ENCODE results near the gene BPI.

BPI gene

DNA sequence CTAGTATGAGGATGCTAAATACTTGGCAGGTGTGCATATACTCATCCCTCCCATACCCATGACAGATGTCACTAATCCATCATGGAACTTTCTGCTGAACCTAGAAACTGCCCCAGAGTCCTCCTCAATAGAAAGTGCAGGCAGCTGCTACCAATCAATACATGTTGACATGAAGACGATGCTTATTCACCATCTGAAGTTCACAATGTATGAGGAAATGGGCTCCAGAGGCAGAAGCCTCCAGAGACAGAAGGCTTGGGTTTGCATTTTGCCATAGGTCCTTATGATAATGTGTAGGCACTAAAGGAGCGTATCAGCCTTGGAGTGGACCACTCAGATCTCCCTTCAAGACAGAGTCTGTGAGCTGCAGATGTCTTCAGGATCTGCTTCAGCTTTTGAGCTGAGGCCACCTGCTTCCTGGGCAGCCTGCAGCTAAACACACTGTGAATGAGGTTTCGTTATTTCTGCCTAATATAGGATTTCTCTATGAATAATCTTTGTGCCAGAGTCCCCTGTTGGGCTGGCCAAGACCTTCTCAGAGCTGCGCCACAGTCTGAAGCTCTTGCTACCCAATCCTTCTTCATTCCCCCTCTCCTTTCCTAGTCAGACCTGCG lies 35.9 kb upstream of the BPI start:
- POLR2A ChIA-PET: no interaction called here

DNA sequence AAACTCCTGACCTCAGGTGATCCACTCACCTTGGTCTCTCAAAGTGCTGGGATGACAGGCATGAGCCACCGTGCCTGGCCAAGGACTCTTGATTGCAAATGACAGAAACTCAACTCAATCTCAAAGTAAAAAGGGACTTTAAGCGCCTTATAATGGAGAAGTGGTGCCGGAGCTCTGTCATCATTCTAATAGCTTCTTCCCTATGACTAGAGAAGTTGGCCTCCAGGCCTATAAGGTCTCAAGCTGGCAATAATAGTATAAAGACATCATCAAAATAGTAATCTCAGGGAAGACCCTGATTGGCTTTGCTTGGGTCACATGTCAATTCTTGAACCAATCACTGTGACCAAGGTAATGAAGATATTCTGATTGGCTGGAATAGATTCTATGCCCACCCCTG lies 34.9 kb upstream of the BPI start:
- ChIA-PET CTCF (interaction anchor here (1.0 to 1.3 kb wide), 2 partner anchors 10 to 196 kb away, joined by 3 read pairs; no protein-coding TSS in a partner anchor), POLR2A (no interaction called here)

More for the DNA sequence above, 35.9 kb upstream of the BPI start:
- DNase-seq (ENCODE audit: low read depth, low spot score): no peak
- TF ChIP-seq, protein P1, sequence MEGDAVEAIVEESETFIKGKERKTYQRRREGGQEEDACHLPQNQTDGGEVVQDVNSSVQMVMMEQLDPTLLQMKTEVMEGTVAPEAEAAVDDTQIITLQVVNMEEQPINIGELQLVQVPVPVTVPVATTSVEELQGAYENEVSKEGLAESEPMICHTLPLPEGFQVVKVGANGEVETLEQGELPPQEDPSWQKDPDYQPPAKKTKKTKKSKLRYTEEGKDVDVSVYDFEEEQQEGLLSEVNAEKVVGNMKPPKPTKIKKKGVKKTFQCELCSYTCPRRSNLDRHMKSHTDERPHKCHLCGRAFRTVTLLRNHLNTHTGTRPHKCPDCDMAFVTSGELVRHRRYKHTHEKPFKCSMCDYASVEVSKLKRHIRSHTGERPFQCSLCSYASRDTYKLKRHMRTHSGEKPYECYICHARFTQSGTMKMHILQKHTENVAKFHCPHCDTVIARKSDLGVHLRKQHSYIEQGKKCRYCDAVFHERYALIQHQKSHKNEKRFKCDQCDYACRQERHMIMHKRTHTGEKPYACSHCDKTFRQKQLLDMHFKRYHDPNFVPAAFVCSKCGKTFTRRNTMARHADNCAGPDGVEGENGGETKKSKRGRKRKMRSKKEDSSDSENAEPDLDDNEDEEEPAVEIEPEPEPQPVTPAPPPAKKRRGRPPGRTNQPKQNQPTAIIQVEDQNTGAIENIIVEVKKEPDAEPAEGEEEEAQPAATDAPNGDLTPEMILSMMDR (IDR thresholded peaks at IDR 0.05; ENCODE audit: insufficient read depth, low read length, missing control alignments): no peak
- no peak overlapping the region for H3K4me3 ChIP-seq (ENCODE audit: low read depth, low read length)
- CTCF ChIA-PET: no interaction called here

DNA sequence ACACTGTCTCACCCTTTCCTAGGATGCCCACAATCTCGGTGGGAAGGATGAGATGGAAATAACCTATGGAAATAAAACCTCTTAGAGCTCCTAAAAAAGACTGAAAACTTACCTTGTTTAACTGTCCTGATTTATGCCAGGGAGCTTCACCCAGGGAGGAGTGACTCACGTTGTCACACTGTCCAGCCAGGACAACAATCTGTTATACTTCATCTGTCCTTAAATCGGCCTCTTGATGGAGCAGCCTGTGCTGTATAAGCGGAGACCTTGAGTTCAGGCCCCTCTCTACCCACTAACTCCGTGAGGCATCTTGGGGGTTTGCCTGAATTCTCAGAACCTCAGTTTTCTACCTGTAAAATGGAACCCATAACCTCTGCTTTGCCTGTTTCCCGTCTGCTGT lies 34.2 kb upstream of the BPI start:
- no peak overlapping the region for H3K4me3 ChIP-seq (ENCODE audit: low read depth, low read length)
- POLR2A ChIA-PET: no interaction called here
- CTCF ChIA-PET: interaction anchor here (0.9 to 1.3 kb wide), 3 partner anchors 11 to 197 kb away, joined by 3 to 4 read pairs (median 3); partner anchors contain the start of gene BPI
- DNase-seq (ENCODE audit: low read depth, low spot score): no peak
- TF ChIP-seq, protein P1 (IDR thresholded peaks at IDR 0.05; ENCODE audit: insufficient read depth, low read length, missing control alignments): no peak

More for the DNA sequence above, 34.9 kb upstream of the BPI start:
- TF ChIP-seq, protein P1 (IDR thresholded peaks at IDR 0.05; ENCODE audit: insufficient read depth, low read length, missing control alignments): no peak
- no peak for DNase-seq (ENCODE audit: low read depth, low spot score)
- H3K4me3 ChIP-seq (ENCODE audit: low read depth, low read length): no peak overlapping the region

DNA sequence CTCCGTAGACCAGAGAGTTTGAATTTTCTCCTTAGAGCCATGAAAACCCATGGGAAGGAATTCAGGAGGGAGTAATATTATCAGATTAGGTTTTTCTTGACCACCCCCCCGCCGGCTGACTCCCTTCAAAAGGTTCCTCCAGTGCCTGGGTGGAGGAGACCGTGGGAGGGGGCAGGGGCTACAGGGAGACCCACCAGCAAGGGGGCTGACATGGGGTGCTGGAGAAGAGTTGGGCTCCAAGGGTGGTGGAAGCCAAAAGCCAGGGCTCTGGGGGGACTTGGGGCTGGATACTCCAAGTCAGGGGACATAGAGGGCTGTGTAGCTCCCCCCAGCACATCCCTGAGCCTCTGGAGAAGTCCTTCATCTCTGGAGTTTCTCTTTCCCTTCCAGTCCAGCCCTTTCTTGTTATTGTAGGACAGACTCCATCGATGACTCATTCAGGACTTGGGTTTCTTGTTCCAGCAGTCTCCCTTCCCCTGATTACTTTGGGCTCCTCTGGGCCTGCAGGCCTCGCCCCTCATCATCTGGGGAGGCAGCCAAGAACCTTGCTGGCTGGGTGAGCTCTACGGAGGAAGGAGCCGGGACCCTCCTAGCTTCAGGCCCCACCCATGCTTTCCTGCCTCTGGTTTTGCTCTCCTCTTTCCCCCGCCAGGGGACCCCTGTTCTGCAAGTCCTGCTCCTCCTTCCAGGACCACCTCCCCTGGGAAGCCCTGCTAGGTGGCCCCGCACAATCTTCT lies 32.9 kb upstream of the BPI start:
- ChIA-PET POLR2A (interaction anchor here (0.7 kb wide), 1 partner anchor 9 kb away, joined by 3 read pairs; no protein-coding TSS in a partner anchor), CTCF (interaction anchor here (1.0 to 1.6 kb wide), 2 partner anchors 12 to 20 kb away, joined by 3 read pairs; no protein-coding TSS in a partner anchor)
- TF ChIP-seq, protein P1 (IDR thresholded peaks at IDR 0.05; ENCODE audit: insufficient read depth, low read length, missing control alignments): no peak
- peak; percentile 92 for DNase-seq (ENCODE audit: low read depth, low spot score)
- no peak overlapping the region for H3K4me3 ChIP-seq (ENCODE audit: low read depth, low read length)

DNA sequence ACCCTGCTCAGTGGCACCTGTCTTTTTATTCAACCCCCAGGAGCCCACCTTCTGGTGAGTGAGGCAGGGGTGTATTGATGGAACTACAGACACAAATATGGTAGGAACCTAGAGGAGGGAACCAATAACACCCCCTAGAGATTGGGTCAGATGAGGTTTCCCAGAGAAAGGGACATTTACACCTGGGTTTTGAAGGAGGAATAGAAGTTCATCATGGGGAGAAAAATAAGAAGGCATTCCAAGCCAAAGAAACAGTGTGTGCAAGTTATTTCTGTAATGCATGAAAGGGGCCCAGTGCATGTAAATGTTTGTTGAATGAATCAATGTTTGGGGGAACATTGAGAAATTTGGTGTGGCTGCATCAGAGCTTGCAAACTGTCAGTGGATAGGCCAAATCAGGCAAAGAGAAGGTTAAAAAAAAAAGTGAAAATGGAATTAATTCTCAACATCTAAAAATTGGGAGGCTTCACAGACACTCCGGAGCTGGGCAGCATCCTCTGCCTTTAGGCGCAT lies 32.3 kb upstream of the BPI start:
- TF ChIP-seq, protein P1 (IDR thresholded peaks at IDR 0.05; ENCODE audit: insufficient read depth, low read length, missing control alignments): no peak
- POLR2A ChIA-PET: no interaction called here
- H3K4me3 ChIP-seq (ENCODE audit: low read depth, low read length): no peak overlapping the region
- DNase-seq (ENCODE audit: low read depth, low spot score): no peak
- CTCF ChIA-PET: interaction anchor here (1.0 to 1.6 kb wide), 3 partner anchors 13 to 33 kb away, joined by 3 to 6 read pairs (median 3); partner anchors contain the start of gene BPI

DNA sequence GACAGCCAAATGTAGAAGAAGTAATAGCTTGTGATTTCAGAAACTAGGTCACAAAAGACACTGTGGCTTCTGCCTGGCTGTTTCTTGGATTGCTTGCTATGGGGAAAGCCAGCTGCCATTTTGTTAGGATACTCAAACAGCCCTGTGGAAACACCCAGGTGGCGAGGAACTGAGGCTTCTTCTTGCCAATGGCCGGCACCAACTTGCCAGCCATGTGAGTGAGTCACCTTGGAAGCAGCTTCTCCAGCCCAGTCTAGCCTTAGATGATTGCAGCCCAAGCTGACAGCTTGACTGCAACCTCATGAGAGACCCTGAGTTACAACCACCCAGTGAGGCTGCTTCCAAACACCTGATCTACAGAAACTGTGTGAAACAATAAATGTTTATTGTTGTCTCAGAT lies 31.6 kb upstream of the BPI start:
- ChIA-PET POLR2A (no interaction called here), CTCF (interaction anchor here (1.1 to 1.6 kb wide), 5 partner anchors 9 to 199 kb away, joined by 3 to 6 read pairs (median 3); partner anchors contain the start of gene BPI)

More for the DNA sequence above, 31.6 kb upstream of the BPI start:
- TF ChIP-seq, protein P1 (IDR thresholded peaks at IDR 0.05; ENCODE audit: insufficient read depth, low read length, missing control alignments): no peak
- H3K4me3 ChIP-seq (ENCODE audit: low read depth, low read length): no peak overlapping the region
- DNase-seq (ENCODE audit: low read depth, low spot score): no peak
